ENCODE data around the gene COL18A1.
"Not testable (repeated sequence)": the region's sequence is repeated elsewhere in the genome, so short reads cannot be mapped to it uniquely, and the experiment has no call there.

Gene COL18A1

GRCh38 chr21:45549626-45550463 is 144.9 kb downstream of the COL18A1 start:
- no peak for DNase-seq

- DNase-seq, result no peak
Observed at GRCh38 chr21:45550522-45551210, 145.7 kb downstream of the COL18A1 start.

GRCh38 chr21:45551316-45551715 is 146.4 kb downstream of the COL18A1 start:
- no peak for DNase-seq

- no peak for DNase-seq
Observed at GRCh38 chr21:45551783-45552695, 147.1 kb downstream of the COL18A1 start.

GRCh38 chr21:45552696-45553391 is 147.9 kb downstream of the COL18A1 start:
- DNase-seq, result no peak

GRCh38 chr21:45554477-45555175 is 149.7 kb downstream of the COL18A1 start:
- peak; percentile 76 for DNase-seq

GRCh38 chr21:45555251-45555556 is 150.2 kb downstream of the COL18A1 start:
- DNase-seq, result no peak

GRCh38 chr21:45555557-45556301 is 150.8 kb downstream of the COL18A1 start:
- DNase-seq, result peak; percentile 39

GRCh38 chr21:45556302-45556644 is 151.3 kb downstream of the COL18A1 start:
- no peak for DNase-seq

- DNase-seq, result no peak
Observed at GRCh38 chr21:45556645-45557615, 152.0 kb downstream of the COL18A1 start.

- DNase-seq, result no peak
Observed at GRCh38 chr21:45557616-45558043, 152.7 kb downstream of the COL18A1 start.

- no peak for DNase-seq
Observed at GRCh38 chr21:45558044-45558721, 153.2 kb downstream of the COL18A1 start.

GRCh38 chr21:45559216-45560105 is 154.5 kb downstream of the COL18A1 start:
- DNase-seq, result no peak

GRCh38 chr21:45560106-45561021 is 155.4 kb downstream of the COL18A1 start:
- DNase-seq, result no peak

GRCh38 chr21:45561241-45561640 is 156.3 kb downstream of the COL18A1 start:
- not testable (repeated sequence) for DNase-seq

- DNase-seq, result no peak
Observed at GRCh38 chr21:45562402-45562801, 157.4 kb downstream of the COL18A1 start.

- DNase-seq, result no peak
Observed at GRCh38 chr21:45562965-45563364, 158.0 kb downstream of the COL18A1 start.

Measured in activated gamma-delta T cell (primary cell).